COLO668 (cell line): ENCODE measurements around the gene INSRR.

Source experiments
- DNase-seq: peaks from one replicate; lab custom pipeline; 2025; ENCODE audit not compliant: unreplicated experiment; lab: John Stamatoyannopoulos, UW

The INSRR gene

GRCh38 chr1:156852418-156852874, 6.5 kb downstream of the INSRR start:
- DNase-seq, result peak; percentile 99

GRCh38 chr1:156851779-156852417, 7.0 kb downstream of the INSRR start:
- DNase-seq, result peak; percentile 40

- DNase-seq, result no peak
Measured at GRCh38 chr1:156849151-156849496, 9.8 kb downstream of the INSRR start.

- DNase-seq, result no peak
Measured at GRCh38 chr1:156848461-156849150, 10.3 kb downstream of the INSRR start.

GRCh38 chr1:156847591-156848460, 11.1 kb downstream of the INSRR start:
- no peak for DNase-seq

- DNase-seq, result no peak
Measured at GRCh38 chr1:156846643-156847042, 12.3 kb downstream of the INSRR start.

GRCh38 chr1:156845953-156846545, 12.9 kb downstream of the INSRR start:
- no peak for DNase-seq

GRCh38 chr1:156845055-156845952, 13.6 kb downstream of the INSRR start:
- no peak for DNase-seq

GRCh38 chr1:156844638-156845037, 14.3 kb downstream of the INSRR start:
- DNase-seq, result no peak

- no peak for DNase-seq
Measured at GRCh38 chr1:156844102-156844501, 14.8 kb downstream of the INSRR start.

GRCh38 chr1:156842618-156843300, 16.2 kb downstream of the INSRR start:
- no peak for DNase-seq

- peak; percentile 15 for DNase-seq
Measured at GRCh38 chr1:156841295-156841855, 17.5 kb downstream of the INSRR start.

- no peak for DNase-seq
Measured at GRCh38 chr1:156840898-156841279, 18.0 kb downstream of the INSRR start.

- no peak for DNase-seq
Measured at GRCh38 chr1:156840186-156840897, 18.6 kb downstream of the INSRR start.

- DNase-seq, result no peak
Measured at GRCh38 chr1:156839426-156840109, 19.3 kb downstream of the INSRR start.

GRCh38 chr1:156838972-156839371, 19.9 kb downstream of the INSRR start:
- DNase-seq, result no peak

- DNase-seq, result no peak
Measured at GRCh38 chr1:156836892-156837291, 22.0 kb downstream of the INSRR start.

GRCh38 chr1:156836041-156836654, 22.8 kb downstream of the INSRR start:
- DNase-seq, result no peak
